Stimulated activated CD4-positive, alpha-beta T cell treated with anti-CD3 and anti-CD28 coated beads, Interleukin-4, amount 100 ng/mL, for 48 hours (primary cell): ENCODE results near the gene PXT1.

Experiments
- DNase-seq, 2 donors: peaks; one replicate each; pipeline ENCODE4 v3.0.0-alpha.2; 2020; ENCODE audit warnings: low read depth in 2 of 2

PXT1 gene

GRCh38 chr6:36346486-36347273, 96.0 kb downstream of the PXT1 start:
- DNase-seq, result no peak

DNA sequence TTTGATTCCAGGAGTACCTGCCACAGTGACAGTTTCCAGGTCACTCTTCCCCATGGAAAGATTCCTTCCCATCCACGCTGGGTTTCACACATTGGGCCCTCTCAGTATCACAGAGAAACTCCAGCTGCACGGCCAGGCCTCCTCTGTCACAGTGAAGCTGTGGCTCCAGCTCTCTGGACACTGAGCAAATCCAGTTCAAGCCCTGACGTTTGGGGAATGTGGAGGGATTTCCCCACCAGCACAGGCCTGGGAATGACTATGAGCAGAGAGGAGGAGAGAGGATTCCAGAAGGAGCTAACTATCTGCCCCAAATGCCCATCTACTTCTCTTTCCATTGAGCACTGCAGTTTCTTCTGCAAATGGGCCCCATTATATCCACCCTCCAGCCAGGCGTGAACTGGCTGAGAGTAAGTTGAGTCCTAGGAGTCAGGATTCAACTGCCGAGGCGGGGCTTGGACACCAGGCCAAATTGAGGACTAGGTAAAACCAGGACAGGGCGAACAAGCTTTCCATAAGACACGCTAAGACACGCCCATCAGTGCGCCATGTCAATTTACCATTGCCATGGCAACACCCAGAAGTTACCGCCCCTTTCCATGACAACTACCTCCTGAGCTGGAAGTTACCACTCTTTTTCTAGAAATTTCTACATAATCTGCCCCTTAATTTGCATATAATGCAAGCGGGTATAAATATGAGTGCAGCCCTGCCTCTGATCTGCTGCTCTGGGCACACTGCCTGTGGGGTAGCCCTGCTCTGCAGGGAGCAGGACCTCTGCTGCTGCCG, 96.8 kb downstream of the PXT1 start:
- DNase-seq, result no peak

DNA sequence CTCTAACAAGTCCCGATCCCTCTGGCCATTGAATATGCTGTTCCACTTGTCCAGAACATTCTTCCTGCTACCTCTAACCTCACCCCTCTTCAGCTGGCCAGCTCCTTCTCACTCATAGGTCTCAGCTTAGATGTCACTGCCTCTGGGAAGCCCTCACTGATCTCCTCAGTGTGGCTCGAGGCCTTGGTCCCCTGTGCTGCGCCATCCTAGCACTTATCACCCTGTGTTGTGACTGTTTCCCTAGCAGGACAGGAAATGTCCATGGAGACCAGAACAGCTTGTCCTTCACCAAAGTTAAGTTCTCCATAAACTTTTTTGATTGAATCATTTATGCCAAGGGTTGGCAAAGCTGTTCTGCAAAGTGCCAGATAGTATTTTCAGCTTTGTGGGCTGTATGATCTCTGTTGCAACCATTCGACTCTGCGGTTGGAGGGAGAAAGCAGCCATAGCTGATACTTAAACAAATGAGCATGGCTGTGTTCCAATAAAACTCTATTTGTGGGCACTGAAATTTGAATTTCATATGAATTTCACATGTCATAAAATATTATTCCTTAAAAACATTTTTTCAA, 99.5 kb downstream of the PXT1 start:
- DNase-seq, result no peak

- peak; percentile 64 to 69 for DNase-seq
These were observed 101.8 kb downstream of the PXT1 start for GRCh38 chr6:36340618-36341454.
